ENCODE results near the gene QKI. TPM values are rescaled to one million over a fixed set of nuclear protein-coding genes. Genes with fewer than 3 reads are reported as not detected.

The QKI gene
- total RNA-seq, 2 donors from 2014 or later: 63.0 to 316 TPM

DNA sequence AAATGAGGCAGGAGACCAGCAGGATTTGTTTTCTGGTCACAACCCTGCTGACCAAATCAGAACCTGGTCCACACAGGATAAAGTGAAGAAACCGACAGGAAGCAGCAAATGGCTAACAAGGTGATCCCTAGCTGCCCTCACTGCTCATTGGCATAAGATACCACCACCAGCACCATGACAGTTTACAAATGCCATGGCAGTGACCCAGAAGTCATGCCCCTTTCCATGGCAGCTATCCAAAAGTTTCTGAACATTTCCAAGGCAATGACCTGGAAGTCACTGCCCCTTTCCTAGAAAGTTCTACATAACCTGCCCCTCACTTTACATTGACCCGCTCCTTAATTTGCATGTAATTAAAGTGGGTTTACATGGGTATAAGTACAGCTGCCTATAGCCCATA, 185.2 kb downstream of the QKI start:
- H3K27ac ChIP-seq: no peak overlapping the region
- H3K4me1 ChIP-seq (replicated peaks): no peaks in the 10 kb centered on the region
- TF ChIP-seq POLR2AphosphoS5 (IDR thresholded peaks at IDR 0.05): no peak
- TF ChIP-seq, protein P1, sequence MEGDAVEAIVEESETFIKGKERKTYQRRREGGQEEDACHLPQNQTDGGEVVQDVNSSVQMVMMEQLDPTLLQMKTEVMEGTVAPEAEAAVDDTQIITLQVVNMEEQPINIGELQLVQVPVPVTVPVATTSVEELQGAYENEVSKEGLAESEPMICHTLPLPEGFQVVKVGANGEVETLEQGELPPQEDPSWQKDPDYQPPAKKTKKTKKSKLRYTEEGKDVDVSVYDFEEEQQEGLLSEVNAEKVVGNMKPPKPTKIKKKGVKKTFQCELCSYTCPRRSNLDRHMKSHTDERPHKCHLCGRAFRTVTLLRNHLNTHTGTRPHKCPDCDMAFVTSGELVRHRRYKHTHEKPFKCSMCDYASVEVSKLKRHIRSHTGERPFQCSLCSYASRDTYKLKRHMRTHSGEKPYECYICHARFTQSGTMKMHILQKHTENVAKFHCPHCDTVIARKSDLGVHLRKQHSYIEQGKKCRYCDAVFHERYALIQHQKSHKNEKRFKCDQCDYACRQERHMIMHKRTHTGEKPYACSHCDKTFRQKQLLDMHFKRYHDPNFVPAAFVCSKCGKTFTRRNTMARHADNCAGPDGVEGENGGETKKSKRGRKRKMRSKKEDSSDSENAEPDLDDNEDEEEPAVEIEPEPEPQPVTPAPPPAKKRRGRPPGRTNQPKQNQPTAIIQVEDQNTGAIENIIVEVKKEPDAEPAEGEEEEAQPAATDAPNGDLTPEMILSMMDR (IDR thresholded peaks at IDR 0.05): no peak
- TF ChIP-seq POLR2A (IDR thresholded peaks at IDR 0.05): no peak
- no peaks in the 10 kb centered on the region for H3K36me3 ChIP-seq
- intact Hi-C loops (cut with DNase I): no loop called here
- H3K4me3 ChIP-seq: no peak overlapping the region
- H3K27me3 ChIP-seq (replicated peaks; ENCODE audit: insufficient read depth): no peaks in the 10 kb centered on the region
- no peaks in the 10 kb centered on the region for H3K9me3 ChIP-seq
- 95% methylated on average over 2 of the region's 2 CpGs for WGBS
- DNase-seq (ENCODE audit: low spot score): no peak

DNA sequence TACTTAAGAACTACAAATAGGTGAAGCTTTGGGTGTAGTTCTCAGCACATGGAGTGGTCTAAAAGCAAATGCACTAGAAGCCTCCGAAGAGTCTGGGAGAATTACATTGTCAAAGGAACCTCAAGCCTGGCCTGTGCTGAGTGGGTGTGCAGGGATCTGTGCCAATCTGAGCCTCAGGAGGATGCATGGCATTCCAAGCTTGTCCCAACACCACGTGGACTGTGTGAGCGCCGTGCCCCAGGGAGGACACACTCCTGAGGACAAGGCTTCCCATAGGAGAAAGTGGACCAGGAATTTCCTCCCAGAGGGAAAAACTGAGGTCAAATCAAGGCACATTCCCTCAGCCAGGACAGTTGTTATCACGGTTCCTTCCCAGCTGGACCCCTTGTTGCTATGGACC, 185.8 kb downstream of the QKI start:
- no peaks in the 10 kb centered on the region for H3K27me3 ChIP-seq (replicated peaks; ENCODE audit: insufficient read depth)
- no peaks in the 10 kb centered on the region for H3K36me3 ChIP-seq
- no peak for DNase-seq (ENCODE audit: low spot score)
- H3K27ac ChIP-seq: no peak overlapping the region
- no peaks in the 10 kb centered on the region for H3K4me1 ChIP-seq (replicated peaks)
- TF ChIP-seq POLR2AphosphoS5 (IDR thresholded peaks at IDR 0.05): no peak
- TF ChIP-seq, protein P1 (IDR thresholded peaks at IDR 0.05): no peak
- no peak for TF ChIP-seq POLR2A (IDR thresholded peaks at IDR 0.05)
- no peak overlapping the region for H3K4me3 ChIP-seq
- H3K9me3 ChIP-seq: no peaks in the 10 kb centered on the region
- intact Hi-C loops (cut with DNase I): no loop called here
- 65% methylated on average over 5 of the region's 5 CpGs for WGBS

DNA sequence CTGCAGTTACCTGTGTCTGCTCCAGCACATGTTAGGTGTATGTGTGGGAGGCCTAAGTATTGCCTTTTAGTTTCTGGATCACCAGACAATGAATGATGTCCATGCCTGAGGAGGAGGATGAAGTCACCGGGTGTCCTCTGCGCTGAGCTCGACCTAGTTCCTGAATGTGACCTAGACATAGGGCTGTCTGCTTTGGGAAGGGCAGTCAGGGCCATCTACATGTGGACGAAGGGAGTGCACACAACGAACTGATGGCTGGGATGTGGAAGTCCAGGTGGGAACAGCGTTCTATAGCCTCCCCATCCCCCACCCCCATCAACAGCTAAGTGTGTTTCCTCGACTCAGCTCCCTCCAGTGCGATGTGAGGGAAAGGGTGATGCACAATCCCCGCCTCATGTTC, 186.3 kb downstream of the QKI start:
- DNase-seq (ENCODE audit: low spot score): no peak
- Histone ChIP-seq H3K27me3 (replicated peaks; ENCODE audit: insufficient read depth) (no peaks in the 10 kb centered on the region), H3K36me3 (no peaks in the 10 kb centered on the region), H3K4me3 (no peak overlapping the region), H3K4me1 (replicated peaks) (no peaks in the 10 kb centered on the region), H3K27ac (no peak overlapping the region), H3K9me3 (no peaks in the 10 kb centered on the region)
- TF ChIP-seq POLR2A (IDR thresholded peaks at IDR 0.05) (no peak), POLR2AphosphoS5 (IDR thresholded peaks at IDR 0.05) (no peak)
- TF ChIP-seq, protein P1 (IDR thresholded peaks at IDR 0.05): no peak
- WGBS: 91% methylated on average over 9 of the region's 9 CpGs
- intact Hi-C loops (cut with DNase I): no loop called here

- Histone ChIP-seq H3K4me1 (replicated peaks) (no peaks in the 10 kb centered on the region), H3K9me3 (no peaks in the 10 kb centered on the region), H3K27ac (no peak overlapping the region), H3K36me3 (no peaks in the 10 kb centered on the region), H3K27me3 (replicated peaks; ENCODE audit: insufficient read depth) (no peaks in the 10 kb centered on the region), H3K4me3 (no peak overlapping the region)
- no peak for TF ChIP-seq POLR2AphosphoS5 (IDR thresholded peaks at IDR 0.05)
- TF ChIP-seq, protein P1 (IDR thresholded peaks at IDR 0.05): no peak
- no peak for TF ChIP-seq POLR2A (IDR thresholded peaks at IDR 0.05)
- intact Hi-C loops (cut with DNase I): no loop called here
- 95% methylated on average over 14 of the region's 14 CpGs for WGBS
- DNase-seq (ENCODE audit: low spot score): no peak
These were observed 188.3 kb downstream of the QKI start for GRCh38 chr6:163602851-163603250.

DNA sequence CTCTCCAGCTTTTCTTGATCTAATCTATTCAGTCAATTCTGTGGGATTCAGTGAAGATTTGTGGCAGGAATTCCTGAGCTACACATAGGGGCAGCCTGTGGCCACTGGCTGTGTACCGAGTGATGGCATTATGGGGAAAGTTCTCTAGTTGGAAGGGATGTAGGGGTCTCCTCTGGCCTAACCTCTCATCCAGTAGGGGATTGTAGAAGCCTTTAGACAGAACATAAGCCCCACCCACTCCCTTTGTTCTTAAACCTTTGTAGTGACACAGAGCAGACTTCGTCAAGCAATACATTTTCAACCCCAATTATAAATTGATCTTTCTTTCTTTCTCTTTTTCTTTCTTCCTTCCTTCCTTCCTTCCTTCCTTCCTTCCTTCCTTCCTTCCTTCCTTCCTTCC, 188.9 kb downstream of the QKI start:
- no peaks in the 10 kb centered on the region for H3K27me3 ChIP-seq (replicated peaks; ENCODE audit: insufficient read depth)
- TF ChIP-seq, protein P1 (IDR thresholded peaks at IDR 0.05): no peak
- TF ChIP-seq POLR2AphosphoS5 (IDR thresholded peaks at IDR 0.05) (no peak), POLR2A (IDR thresholded peaks at IDR 0.05) (no peak)
- no peak overlapping the region for H3K4me3 ChIP-seq
- WGBS: 79% methylated on average over 2 of the region's 2 CpGs
- H3K36me3 ChIP-seq: no peaks in the 10 kb centered on the region
- DNase-seq (ENCODE audit: low spot score): no peak
- no peaks in the 10 kb centered on the region for H3K9me3 ChIP-seq
- no peak overlapping the region for H3K27ac ChIP-seq
- H3K4me1 ChIP-seq (replicated peaks): no peaks in the 10 kb centered on the region
- intact Hi-C loops (cut with DNase I): no loop called here

All from prostate gland (tissue), 2 donors.